CD4-positive, alpha-beta memory T cell (primary cell): Measurements from ENCODE around the gene PAPSS2. TPM values are rescaled to one million over a fixed set of nuclear protein-coding genes. Genes with fewer than 3 reads are reported as not detected.
"Not testable (repeated sequence)": the region's sequence is repeated elsewhere in the genome, so short reads cannot be mapped to it uniquely, and the experiment has no call there.

Experiments
- CTCF ChIA-PET: fragments of 350-600 bp; sonication (Branson Sonifier 250); formaldehyde crosslinking; loops from one replicate; lab custom pipeline; 2021; ENCODE audit warnings: inconsistent platforms; ENCODE audit not compliant: partially characterized antibody; lab: Charles Lee
- POLR2A ChIA-PET: fragments of 350-600 bp; sonication (Branson Sonifier 250); formaldehyde crosslinking; loops from one replicate; lab custom pipeline; 2021; ENCODE audit not compliant: partially characterized antibody; lab: Charles Lee
- DNase-seq, 5 donors: peaks; one replicate each; pipeline versions ENCODE4 v3.0.0 to v3.0.0-alpha.2; 2020 to 2022; ENCODE audit warnings: mixed read lengths in 1 of 5
- H3K27ac ChIP-seq: one replicate; pipeline ENCODE4 v1.7.0; 2013; ENCODE audit warnings: low read depth, low read length
- H3K27me3 ChIP-seq: 2 replicates; pipeline ENCODE4 v1.7.0; 2013; ENCODE audit warnings: mild to moderate bottlenecking, low read length, moderate library complexity; ENCODE audit not compliant: insufficient read depth
- H3K36me3 ChIP-seq: 2 replicates; pipeline ENCODE4 v1.7.0; 2013; ENCODE audit warnings: mild to moderate bottlenecking, low read length, moderate library complexity; ENCODE audit not compliant: insufficient read depth
- H3K4me1 ChIP-seq: 2 replicates; pipeline ENCODE4 v1.7.0; 2013; ENCODE audit warnings: mild to moderate bottlenecking, low read length, moderate library complexity; ENCODE audit not compliant: insufficient read depth
- H3K4me3 ChIP-seq, 2 donors: one replicate each; pipeline ENCODE4 v1.7.0; 2013; ENCODE audit warnings: low read length in 2 of 2, mild to moderate bottlenecking in 1 of 2
- H3K9me3 ChIP-seq, 2 donors: one replicate each; pipeline ENCODE4 v1.7.0; 2013; ENCODE audit warnings: low read length in 2 of 2, control low read depth in 1 of 2; ENCODE audit not compliant: control insufficient read depth in 1 of 2
- H3K27ac Mint-ChIP-seq, 7 donors: one replicate each; pipeline ENCODE4 v1.8.0; 2020 to 2021; ENCODE audit warnings: mixed read lengths in 7 of 7, mild to moderate bottlenecking in 6 of 7, inconsistent platforms in 3 of 7, moderate library complexity in 3 of 7
- H3K27me3 Mint-ChIP-seq, 2 donors: one replicate each; pipeline ENCODE4 v1.8.0; 2020 to 2021; ENCODE audit warnings: mixed read lengths in 2 of 2
- H3K36me3 Mint-ChIP-seq, 2 donors: one replicate each; pipeline ENCODE4 v1.8.0; 2020 to 2021; ENCODE audit warnings: mixed read lengths in 2 of 2, inconsistent platforms in 1 of 2, mild to moderate bottlenecking in 1 of 2
- H3K4me1 Mint-ChIP-seq, 4 donors: one replicate each; pipeline ENCODE4 v1.8.0; 2020 to 2021; ENCODE audit warnings: mixed read lengths in 4 of 4, mild to moderate bottlenecking in 1 of 4
- H3K4me3 Mint-ChIP-seq, 8 donors: one replicate each; pipeline ENCODE4 v1.8.0; 2020 to 2021; ENCODE audit warnings: mixed read lengths in 8 of 8, mild to moderate bottlenecking in 7 of 8, moderate library complexity in 6 of 8, inconsistent platforms in 3 of 8
- H3K9me3 Mint-ChIP-seq, 8 donors: one replicate each; pipeline ENCODE4 v1.8.0; 2020 to 2021; ENCODE audit warnings: mixed read lengths in 8 of 8, mild to moderate bottlenecking in 5 of 8, inconsistent platforms in 3 of 8, moderate library complexity in 1 of 8
- intact Hi-C: fragments of 100-400 bp; cut with micrococcal nuclease; formaldehyde crosslinking; loops from one replicate; pipeline ENCODE4 v1.15.1; 2023
- polyA plus RNA-seq, 2 donors: library from polyadenylated mRNA; unstranded; fragments of 300-500 nt; fragmentation: Illumina TruSeq; gene quantifications; one replicate each; pipeline ENCODE4 v1.2.3, GENCODE V29; 2021
- total RNA-seq, 2 experiments: library from RNA; stranded (reverse); gene quantifications; one replicate each; pipeline ENCODE4 v1.2.3, GENCODE V29; 2021

Gene PAPSS2
- total and polyA plus RNA-seq, 4 experiments from 2014 or later, result 0.15 to 0.73 (median 0.31) TPM

DNA sequence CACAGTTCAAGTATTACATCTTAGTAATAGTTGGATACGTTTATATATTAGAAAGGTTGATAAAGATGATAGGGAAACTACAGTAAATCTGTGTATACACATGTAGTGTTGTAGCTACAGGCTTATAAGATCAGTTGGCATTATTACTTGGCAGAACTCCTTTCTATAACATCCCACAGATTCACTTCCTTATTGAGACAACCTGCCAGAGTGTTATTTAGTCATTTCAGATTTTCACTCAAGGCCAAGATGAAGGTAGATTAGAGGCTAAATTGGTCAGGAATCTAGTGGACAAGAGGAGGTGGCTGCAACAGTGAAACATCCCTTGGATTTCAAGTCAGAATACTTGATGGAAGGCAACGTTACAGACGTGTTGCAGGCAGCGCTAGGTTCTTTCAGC is 63.0 kb downstream of the PAPSS2 start:
- no peak overlapping the region for H3K4me3 ChIP-seq
- H3K27me3 Mint-ChIP-seq, result peaks cover 10 to 11% of the 10 kb centered on the region in 2 donors
- H3K9me3 ChIP-seq, result no peaks in the 10 kb centered on the region
- no peak for DNase-seq
- H3K4me1 ChIP-seq, result no peaks in the 10 kb centered on the region
- H3K36me3 Mint-ChIP-seq, result no peaks in the 10 kb centered on the region
- H3K27ac ChIP-seq, result no peak overlapping the region
- no peaks in the 10 kb centered on the region for H3K27me3 ChIP-seq
- H3K4me3 Mint-ChIP-seq, result no peak overlapping the region
- no peaks in the 10 kb centered on the region for H3K9me3 Mint-ChIP-seq
- intact Hi-C loops, result no loop called here
- no peaks in the 10 kb centered on the region for H3K36me3 ChIP-seq
- no peaks in the 10 kb centered on the region for H3K4me1 Mint-ChIP-seq
- POLR2A ChIA-PET, result no interaction called here
- CTCF ChIA-PET, result no interaction called here
- no peak overlapping the region for H3K27ac Mint-ChIP-seq

DNA sequence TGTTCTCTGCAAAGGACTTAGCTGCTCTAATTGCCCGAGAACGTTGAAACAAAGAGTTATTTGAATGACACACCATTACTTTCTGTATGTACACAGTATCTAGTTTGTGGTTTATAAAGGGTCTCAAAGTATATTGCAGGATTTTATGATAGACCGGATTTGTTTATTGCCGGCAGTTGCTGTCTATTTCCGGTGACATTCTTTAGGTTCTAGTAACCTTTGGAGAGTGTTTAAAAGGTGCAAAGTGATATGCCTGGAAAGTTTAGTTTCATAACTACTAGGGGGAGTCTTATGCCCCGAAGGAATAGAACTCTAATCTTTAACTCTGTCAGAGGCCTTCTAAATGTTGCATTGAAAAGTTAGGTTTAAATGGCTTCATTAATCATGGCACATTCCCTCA is 63.8 kb downstream of the PAPSS2 start:
- POLR2A ChIA-PET, result no interaction called here
- intact Hi-C loops, result no loop called here

DNA sequence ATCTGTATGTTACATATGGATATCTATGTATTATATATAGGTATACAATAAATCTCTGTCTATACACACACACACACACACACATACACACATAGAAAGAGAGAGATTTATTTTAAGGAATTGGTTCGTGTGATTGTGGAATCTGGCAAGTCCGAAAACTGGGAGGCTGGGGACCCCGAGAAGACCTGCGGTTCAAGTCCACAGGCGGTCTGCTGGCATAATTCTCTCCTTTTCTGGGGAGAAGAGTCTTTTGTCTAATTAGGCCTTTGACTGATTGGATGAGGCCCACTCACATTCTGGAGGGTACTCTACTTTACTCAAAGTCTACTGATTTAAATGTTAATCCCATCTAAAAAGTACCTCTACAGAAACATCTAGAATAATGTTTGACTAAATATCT is 65.1 kb downstream of the PAPSS2 start:
- CTCF ChIA-PET, result no interaction called here
- no peak for DNase-seq
- Histone ChIP-seq H3K4me3 (no peak overlapping the region), H3K27ac (no peak overlapping the region), H3K9me3 (no peaks in the 10 kb centered on the region), H3K4me1 (no peaks in the 10 kb centered on the region), H3K27me3 (no peaks in the 10 kb centered on the region), H3K36me3 (no peaks in the 10 kb centered on the region)
- H3K27me3 Mint-ChIP-seq, result peaks cover 11% of the 10 kb centered on the region in 2 donors
- intact Hi-C loops, result no loop called here
- H3K27ac Mint-ChIP-seq, result no peak overlapping the region
- H3K36me3 Mint-ChIP-seq, result no peaks in the 10 kb centered on the region
- H3K9me3 Mint-ChIP-seq, result no peaks in the 10 kb centered on the region
- no peak overlapping the region for H3K4me3 Mint-ChIP-seq
- no peaks in the 10 kb centered on the region for H3K4me1 Mint-ChIP-seq
- POLR2A ChIA-PET, result no interaction called here

More for the DNA sequence above, 63.8 kb downstream of the PAPSS2 start:
- Mint-ChIP-seq H3K36me3 (no peaks in the 10 kb centered on the region), H3K27ac (no peak overlapping the region), H3K27me3 (peaks cover 11% of the 10 kb centered on the region in 2 donors), H3K4me3 (no peak overlapping the region), H3K9me3 (no peaks in the 10 kb centered on the region), H3K4me1 (no peaks in the 10 kb centered on the region)
- DNase-seq, result no peak
- CTCF ChIA-PET, result no interaction called here
- no peaks in the 10 kb centered on the region for H3K27me3 ChIP-seq
- H3K4me1 ChIP-seq, result no peaks in the 10 kb centered on the region
- no peak overlapping the region for H3K4me3 ChIP-seq
- no peak overlapping the region for H3K27ac ChIP-seq
- H3K9me3 ChIP-seq, result no peaks in the 10 kb centered on the region
- no peaks in the 10 kb centered on the region for H3K36me3 ChIP-seq

DNA sequence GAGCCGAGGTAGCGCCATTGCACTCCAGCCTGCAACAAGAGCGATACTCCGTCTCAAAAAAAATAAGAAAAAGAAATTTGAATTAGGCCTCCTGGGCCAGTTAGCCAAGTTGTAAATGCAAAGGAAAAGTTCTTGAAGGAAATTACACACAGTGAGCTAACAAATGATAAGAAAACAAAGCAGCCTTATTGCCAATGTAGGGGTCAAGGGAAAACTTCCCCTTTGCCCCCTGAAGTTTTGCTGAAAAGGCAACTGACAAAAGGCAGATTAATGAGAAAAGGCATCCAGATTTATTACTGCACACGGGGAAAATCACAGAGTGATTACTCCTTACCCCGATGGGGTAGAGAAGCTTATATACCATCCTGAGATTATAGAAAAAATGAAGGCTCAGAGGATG is 70.3 kb downstream of the PAPSS2 start:
- CTCF ChIA-PET, result interaction anchor here (0.6 kb wide), 1 partner anchor 30 kb away, joined by 3 read pairs; no protein-coding TSS in a partner anchor
- H3K36me3 Mint-ChIP-seq, result no peaks in the 10 kb centered on the region
- H3K9me3 Mint-ChIP-seq, result peaks cover 0 to 2% (median 0%) of the 10 kb centered on the region in 8 donors
- Histone ChIP-seq H3K27me3 (no peaks in the 10 kb centered on the region), H3K27ac (no peak overlapping the region), H3K4me1 (no peaks in the 10 kb centered on the region), H3K9me3 (no peaks in the 10 kb centered on the region), H3K4me3 (no peak overlapping the region), H3K36me3 (no peaks in the 10 kb centered on the region)
- H3K27me3 Mint-ChIP-seq, result peaks cover 8 to 10% of the 10 kb centered on the region in 2 donors
- no peak for DNase-seq
- POLR2A ChIA-PET, result no interaction called here
- intact Hi-C loops, result no loop called here
- H3K4me1 Mint-ChIP-seq, result peaks cover 0 to 2% (median 0%) of the 10 kb centered on the region in 4 donors
- no peak overlapping the region for H3K4me3 Mint-ChIP-seq
- no peak overlapping the region for H3K27ac Mint-ChIP-seq

DNA sequence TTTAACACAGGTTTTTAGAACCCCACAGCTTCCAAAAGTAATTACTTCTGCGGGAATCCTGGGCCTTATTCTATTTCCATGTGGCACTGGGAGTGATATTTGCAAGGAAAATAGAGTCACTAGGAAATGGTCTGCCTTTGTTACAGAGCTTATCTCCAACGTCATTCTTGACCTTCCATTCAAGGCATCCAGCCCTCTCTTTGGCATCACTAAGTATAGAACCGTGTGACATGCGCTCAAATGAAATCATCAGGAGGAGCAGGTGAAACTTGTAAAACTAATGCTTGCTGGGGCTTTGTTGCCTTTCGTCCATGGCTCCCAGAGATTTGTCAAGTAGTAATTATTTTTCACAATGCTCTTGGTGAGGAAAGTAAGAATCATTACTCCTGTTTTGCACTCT is 73.4 kb downstream of the PAPSS2 start:
- Histone ChIP-seq H3K36me3 (no peaks in the 10 kb centered on the region), H3K27ac (no peak overlapping the region), H3K4me1 (no peaks in the 10 kb centered on the region), H3K4me3 (no peak overlapping the region), H3K9me3 (no peaks in the 10 kb centered on the region), H3K27me3 (no peaks in the 10 kb centered on the region)
- no peak for DNase-seq
- ChIA-PET CTCF (interaction anchor here (0.9 to 2.3 kb wide), 5 partner anchors 11 to 27 kb away, joined by 3 to 5 read pairs (median 3); no protein-coding TSS in a partner anchor), POLR2A (no interaction called here)
- intact Hi-C loops, result no loop called here
- Mint-ChIP-seq H3K9me3 (peaks cover 0 to 2% (median 0%) of the 10 kb centered on the region in 8 donors), H3K4me1 (peaks cover 0 to 5% (median 0%) of the 10 kb centered on the region in 4 donors), H3K27ac (no peak overlapping the region), H3K27me3 (peaks cover 18 to 23% of the 10 kb centered on the region in 2 donors), H3K4me3 (no peak overlapping the region), H3K36me3 (no peaks in the 10 kb centered on the region)

DNA sequence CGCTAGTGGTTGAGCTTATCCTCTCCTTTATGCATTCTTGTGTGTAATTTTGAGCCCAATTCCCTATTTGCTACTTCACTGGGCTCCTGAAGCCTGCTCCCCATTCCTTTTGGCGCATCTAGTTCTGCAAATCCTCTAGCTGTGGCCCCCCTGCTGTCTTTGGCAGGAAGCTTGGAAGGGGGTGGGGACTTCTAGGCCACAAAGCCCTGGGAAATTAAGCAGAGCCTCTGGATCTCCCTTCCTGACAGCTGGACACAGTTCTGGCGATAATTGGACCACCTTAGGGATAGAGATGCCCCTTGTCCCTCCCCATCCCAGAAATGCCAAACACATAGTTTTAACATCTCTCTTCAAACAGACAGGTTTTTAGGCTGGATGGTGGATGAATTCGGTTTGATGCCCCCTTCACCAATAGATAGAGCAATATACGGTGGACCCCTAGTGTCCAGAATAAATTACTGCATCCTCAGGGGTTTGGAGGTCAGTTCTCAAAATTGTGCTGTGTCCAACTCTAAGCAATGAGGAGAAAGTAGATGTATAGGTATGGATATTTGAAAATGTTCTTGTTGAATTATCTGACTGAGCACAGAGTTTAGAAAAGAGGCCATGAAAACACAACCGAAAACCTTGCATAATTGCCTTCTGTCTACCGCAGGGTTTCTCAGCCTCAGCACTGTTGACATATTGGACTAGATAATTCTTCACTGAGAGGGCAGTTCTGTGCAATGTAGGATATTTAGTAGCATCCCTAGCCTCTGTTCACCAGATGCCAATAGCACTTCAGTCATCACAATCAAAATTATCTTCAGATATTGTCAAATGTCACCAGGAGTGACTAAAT is 75.5 kb downstream of the PAPSS2 start:
- Mint-ChIP-seq H3K27ac (no peak overlapping the region), H3K27me3 (peaks cover 23 to 31% of the 10 kb centered on the region in 2 donors), H3K36me3 (no peaks in the 10 kb centered on the region), H3K4me3 (no peak overlapping the region), H3K4me1 (peaks cover 0 to 5% (median 0%) of the 10 kb centered on the region in 4 donors), H3K9me3 (peaks cover 0 to 2% (median 0%) of the 10 kb centered on the region in 8 donors)
- Histone ChIP-seq H3K4me3 (no peak overlapping the region), H3K36me3 (no peaks in the 10 kb centered on the region), H3K27ac (no peak overlapping the region), H3K27me3 (no peaks in the 10 kb centered on the region), H3K9me3 (no peaks in the 10 kb centered on the region), H3K4me1 (no peaks in the 10 kb centered on the region)
- DNase-seq, result peak in 1 of 5 donors; percentile 4
- ChIA-PET CTCF (interaction anchor here (0.7 to 2.3 kb wide), 4 partner anchors 8 to 830 kb away, joined by 3 to 5 read pairs (median 3); no protein-coding TSS in a partner anchor), POLR2A (no interaction called here)
- intact Hi-C loops, result no loop called here

DNA sequence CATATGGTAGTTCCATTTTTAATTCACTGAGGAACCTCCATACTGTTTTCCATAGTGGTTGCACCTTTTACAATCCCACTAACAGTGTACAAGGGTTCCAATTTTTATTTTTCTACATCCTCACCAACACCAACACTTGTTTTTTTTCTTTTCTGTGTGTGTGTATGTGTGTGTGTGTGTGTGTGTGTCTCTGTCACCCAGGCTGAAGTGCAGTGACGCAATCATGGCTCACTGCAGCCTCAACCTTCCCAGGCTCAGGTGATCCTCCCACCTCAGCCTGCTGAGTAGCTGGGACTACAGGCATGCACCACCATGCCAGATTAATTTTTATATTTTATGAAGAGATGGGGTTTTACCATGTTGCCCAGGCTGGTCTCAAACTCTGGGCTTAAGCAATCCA is 78.6 kb downstream of the PAPSS2 start:
- H3K4me3 Mint-ChIP-seq, H3K27ac Mint-ChIP-seq, H3K36me3 Mint-ChIP-seq, H3K9me3 Mint-ChIP-seq, intact Hi-C loops, H3K27me3 ChIP-seq, H3K36me3 ChIP-seq, H3K4me1 ChIP-seq, CTCF ChIA-PET, H3K4me3 ChIP-seq, H3K9me3 ChIP-seq, DNase-seq, POLR2A ChIA-PET, H3K4me1 Mint-ChIP-seq, H3K27ac ChIP-seq: not testable (repeated sequence)
- H3K27me3 Mint-ChIP-seq, result peaks cover 23% of the 10 kb centered on the region in 2 donors
